ENCODE results near the gene MICA. TPM values are rescaled to one million over a fixed set of nuclear protein-coding genes. Genes with fewer than 3 reads are reported as not detected.
A peak's percentile ranks its signal among the peaks of the same experiment; 100 is the strongest.

The MICA gene
- total RNA-seq, 1 donor from 2014 or later = 51.6 TPM

DNA sequence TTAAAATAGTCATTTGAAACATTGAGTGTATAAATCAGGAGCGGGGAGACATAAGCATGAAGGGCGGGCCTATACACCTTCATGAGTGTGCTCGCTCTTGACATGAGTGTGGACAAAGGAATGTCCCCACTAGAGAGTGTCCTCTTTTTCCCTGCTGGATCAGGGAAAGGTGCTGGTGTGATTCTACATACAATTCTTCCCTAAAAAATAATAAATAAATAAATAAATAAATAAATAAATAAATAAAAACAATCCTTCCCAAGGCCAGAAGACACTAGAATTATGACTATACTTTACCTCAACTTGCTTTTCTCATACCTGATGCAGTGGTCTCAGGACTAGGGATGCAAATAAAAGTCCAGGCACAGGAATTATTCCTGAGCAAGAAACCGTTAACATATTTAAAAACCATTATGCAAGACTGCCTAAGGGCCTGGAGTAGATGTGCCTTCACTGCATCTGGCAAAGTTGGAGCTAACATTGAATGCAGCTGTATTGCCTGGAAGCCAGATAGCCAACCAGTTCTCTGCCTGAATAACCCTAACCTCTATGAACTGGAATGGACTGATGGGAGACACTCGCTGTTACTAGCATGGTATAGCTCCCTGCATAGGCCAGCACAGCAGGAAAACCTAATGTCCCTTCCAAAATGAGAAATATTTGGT, 57.1 kb downstream of the MICA start:
- FAIRE-seq (no peak), DNase-seq (ENCODE audit: low read depth) (no peak)
- Histone ChIP-seq H3K4me3 (ENCODE audit: low read depth, low read length) (no peak overlapping the region), H3K27me3 (ENCODE audit: control insufficient read depth, insufficient read depth, low read length) (no peaks in the 10 kb centered on the region), H3K36me3 (ENCODE audit: control insufficient read depth, insufficient read depth, low read length) (no peaks in the 10 kb centered on the region)
- TF ChIP-seq, protein P1, sequence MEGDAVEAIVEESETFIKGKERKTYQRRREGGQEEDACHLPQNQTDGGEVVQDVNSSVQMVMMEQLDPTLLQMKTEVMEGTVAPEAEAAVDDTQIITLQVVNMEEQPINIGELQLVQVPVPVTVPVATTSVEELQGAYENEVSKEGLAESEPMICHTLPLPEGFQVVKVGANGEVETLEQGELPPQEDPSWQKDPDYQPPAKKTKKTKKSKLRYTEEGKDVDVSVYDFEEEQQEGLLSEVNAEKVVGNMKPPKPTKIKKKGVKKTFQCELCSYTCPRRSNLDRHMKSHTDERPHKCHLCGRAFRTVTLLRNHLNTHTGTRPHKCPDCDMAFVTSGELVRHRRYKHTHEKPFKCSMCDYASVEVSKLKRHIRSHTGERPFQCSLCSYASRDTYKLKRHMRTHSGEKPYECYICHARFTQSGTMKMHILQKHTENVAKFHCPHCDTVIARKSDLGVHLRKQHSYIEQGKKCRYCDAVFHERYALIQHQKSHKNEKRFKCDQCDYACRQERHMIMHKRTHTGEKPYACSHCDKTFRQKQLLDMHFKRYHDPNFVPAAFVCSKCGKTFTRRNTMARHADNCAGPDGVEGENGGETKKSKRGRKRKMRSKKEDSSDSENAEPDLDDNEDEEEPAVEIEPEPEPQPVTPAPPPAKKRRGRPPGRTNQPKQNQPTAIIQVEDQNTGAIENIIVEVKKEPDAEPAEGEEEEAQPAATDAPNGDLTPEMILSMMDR (IDR thresholded peaks at IDR 0.05; ENCODE audit: insufficient read depth, low read length, severe bottlenecking) = no peak

GRCh38 chr6:31462026-31462963, 58.9 kb downstream of the MICA start:
- no peaks in the 10 kb centered on the region for H3K36me3 ChIP-seq (ENCODE audit: control insufficient read depth, insufficient read depth, low read length)
- TF ChIP-seq, protein P1 (IDR thresholded peaks at IDR 0.05; ENCODE audit: insufficient read depth, low read length, severe bottlenecking) = no peak
- H3K27me3 ChIP-seq (ENCODE audit: control insufficient read depth, insufficient read depth, low read length) = no peaks in the 10 kb centered on the region
- no peak overlapping the region for H3K4me3 ChIP-seq (ENCODE audit: low read depth, low read length)
- peak; percentile 33 for DNase-seq (ENCODE audit: low read depth)
- FAIRE-seq = no peak

DNA sequence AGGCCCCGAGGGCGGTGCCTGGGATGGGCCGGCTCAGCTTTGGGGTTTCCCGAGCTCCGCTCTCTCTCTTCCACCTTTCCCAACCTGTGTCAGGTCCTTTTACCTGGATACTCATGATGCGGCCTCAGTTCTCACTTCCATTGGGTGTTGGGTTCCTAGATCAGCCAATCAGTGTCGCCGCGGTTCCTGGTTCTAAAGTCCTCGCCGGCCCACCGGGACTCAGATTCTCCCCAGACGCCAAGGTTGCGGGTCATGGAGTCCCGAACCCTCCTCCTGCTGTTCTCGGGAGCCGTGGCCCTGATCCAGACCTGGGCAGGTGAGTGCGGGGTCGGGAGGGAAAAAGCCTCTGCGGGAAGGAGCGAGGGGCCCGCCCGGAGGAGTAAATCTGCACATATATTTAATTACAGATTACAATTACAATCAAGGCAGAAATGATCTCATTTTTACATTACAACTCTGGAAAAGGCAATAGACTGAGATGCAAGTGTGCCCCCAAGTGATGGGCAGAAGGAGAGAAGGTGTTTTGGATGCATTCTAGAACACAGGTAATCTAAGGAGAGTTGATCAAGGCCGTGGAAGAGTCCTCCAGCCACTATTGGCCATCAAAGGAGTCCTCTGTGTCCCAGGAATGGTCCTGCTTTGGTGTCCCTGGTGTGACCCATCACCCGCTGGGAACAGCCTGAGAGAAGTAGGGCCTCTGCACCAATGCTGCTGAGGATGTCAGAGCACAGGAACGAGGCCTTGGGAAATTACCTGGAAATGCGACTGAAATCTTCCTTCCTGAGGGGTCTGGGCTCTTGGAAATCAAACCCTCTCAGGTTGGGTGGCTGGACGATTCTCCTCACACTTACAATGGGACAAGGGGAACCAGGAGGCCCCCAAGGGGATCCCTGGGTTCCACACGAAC, 59.8 kb downstream of the MICA start:
- TF ChIP-seq, protein P1 (IDR thresholded peaks at IDR 0.05; ENCODE audit: insufficient read depth, low read length, severe bottlenecking) = no peak
- Histone ChIP-seq H3K27me3 (ENCODE audit: control insufficient read depth, insufficient read depth, low read length) (no peaks in the 10 kb centered on the region), H3K4me3 (ENCODE audit: low read depth, low read length) (peak overlapping the region; percentile 43), H3K36me3 (ENCODE audit: control insufficient read depth, insufficient read depth, low read length) (no peaks in the 10 kb centered on the region)
- peak; percentile 93 for DNase-seq (ENCODE audit: low read depth)
- FAIRE-seq = no peak

DNA sequence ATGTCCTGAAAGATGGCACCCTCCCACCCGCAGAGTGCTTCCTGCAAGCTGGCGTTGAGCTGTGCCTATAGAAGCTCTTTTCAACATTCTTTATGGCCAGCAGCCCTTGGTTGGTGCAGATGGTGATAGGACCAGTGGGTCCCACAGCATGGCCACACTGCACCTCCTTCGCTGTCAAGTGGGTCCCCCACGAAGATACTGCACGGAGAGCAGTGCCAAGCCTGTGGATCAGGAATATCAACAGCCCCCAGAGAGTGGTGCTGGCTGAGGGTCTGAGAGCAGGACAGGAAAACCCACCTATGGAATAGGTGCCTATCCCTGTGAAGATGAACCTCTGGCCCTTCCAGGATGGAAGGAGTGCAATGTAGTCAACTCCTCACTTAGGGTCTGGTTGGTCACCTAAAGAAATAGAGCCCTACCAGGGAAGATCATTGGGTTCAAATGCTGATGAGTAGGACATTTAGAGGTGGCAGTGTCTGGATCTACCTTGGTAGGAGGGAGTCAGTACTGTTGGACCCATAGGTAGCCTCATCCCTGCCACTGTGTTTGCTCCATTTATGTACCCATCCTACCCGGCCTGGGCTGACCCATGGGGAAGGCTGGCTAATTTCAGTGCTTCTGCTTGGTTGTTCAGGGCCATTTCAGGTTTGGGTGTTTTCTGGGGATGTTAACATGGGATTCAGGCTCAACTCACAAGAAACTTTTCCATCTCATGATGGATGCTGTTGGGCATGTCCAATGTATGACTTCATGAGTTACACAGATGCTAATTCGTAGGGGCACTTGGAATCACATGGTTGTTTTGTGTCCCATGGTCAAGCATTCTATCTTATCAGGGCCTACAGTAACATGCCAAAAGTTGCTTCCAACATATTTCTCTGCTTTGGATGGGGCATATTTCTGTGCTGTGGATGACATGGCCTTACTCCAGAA, 61.1 kb downstream of the MICA start:
- no peak for FAIRE-seq
- no peak for DNase-seq (ENCODE audit: low read depth)
- TF ChIP-seq, protein P1 (IDR thresholded peaks at IDR 0.05; ENCODE audit: insufficient read depth, low read length, severe bottlenecking) = no peak
- Histone ChIP-seq H3K36me3 (ENCODE audit: control insufficient read depth, insufficient read depth, low read length) (no peaks in the 10 kb centered on the region), H3K27me3 (ENCODE audit: control insufficient read depth, insufficient read depth, low read length) (no peaks in the 10 kb centered on the region), H3K4me3 (ENCODE audit: low read depth, low read length) (no peak overlapping the region)

Other genes with a start within 250 kb of the MICA start
- 14.5 and 25.2 TPM in 2 replicates for gene CCHCR1, start 245.8 kb upstream of the MICA start, total RNA-seq
- gene TCF19, start 245.0 kb upstream of the MICA start, total RNA-seq = 1.1 and 3.1 TPM in 2 replicates
- 0.53 and 1.3 TPM in 2 replicates for gene POU5F1, start 232.9 kb upstream of the MICA start, total RNA-seq
- 203 and 285 TPM in 2 replicates for gene HLA-C, start 131.5 kb upstream of the MICA start, total RNA-seq
- gene HLA-B, start 46.4 kb upstream of the MICA start, total RNA-seq = 46.9 and 59.5 TPM in 2 replicates
- 2.9 and 3.7 TPM in 2 replicates for gene MICB, start 94.5 kb downstream of the MICA start, total RNA-seq
- not detected in 2 replicates for gene MCCD1, start 125.4 kb downstream of the MICA start, total RNA-seq
- gene DDX39B, start 138.4 kb downstream of the MICA start, total RNA-seq = 335 and 385 TPM in 2 replicates
- gene ATP6V1G2, start 143.0 kb downstream of the MICA start, total RNA-seq = 0.26 and 0.51 TPM in 2 replicates
- 38.9 and 40.0 TPM in 2 replicates for gene NFKBIL1, start 144.0 kb downstream of the MICA start, total RNA-seq
- gene LTA, start 168.7 kb downstream of the MICA start, total RNA-seq = not detected in 2 replicates
- not detected in 2 replicates for gene TNF, start 172.0 kb downstream of the MICA start, total RNA-seq
- gene LTB, start 178.8 kb downstream of the MICA start, total RNA-seq = not detected in 2 replicates
- gene LST1, start 182.7 kb downstream of the MICA start, total RNA-seq = not detected in 2 replicates
- gene NCR3, start 189.4 kb downstream of the MICA start, total RNA-seq = not detected in 2 replicates
- gene AIF1, start 211.6 kb downstream of the MICA start, total RNA-seq = not detected in 2 replicates
- gene PRRC2A, start 217.1 kb downstream of the MICA start, total RNA-seq = 21.1 and 24.7 TPM in 2 replicates
- 71.1 and 84.1 TPM in 2 replicates for gene BAG6, start 249.1 kb downstream of the MICA start, total RNA-seq

Data from bronchial epithelial cell (primary cell).